ENCODE data around the gene STUB1.

DNA sequence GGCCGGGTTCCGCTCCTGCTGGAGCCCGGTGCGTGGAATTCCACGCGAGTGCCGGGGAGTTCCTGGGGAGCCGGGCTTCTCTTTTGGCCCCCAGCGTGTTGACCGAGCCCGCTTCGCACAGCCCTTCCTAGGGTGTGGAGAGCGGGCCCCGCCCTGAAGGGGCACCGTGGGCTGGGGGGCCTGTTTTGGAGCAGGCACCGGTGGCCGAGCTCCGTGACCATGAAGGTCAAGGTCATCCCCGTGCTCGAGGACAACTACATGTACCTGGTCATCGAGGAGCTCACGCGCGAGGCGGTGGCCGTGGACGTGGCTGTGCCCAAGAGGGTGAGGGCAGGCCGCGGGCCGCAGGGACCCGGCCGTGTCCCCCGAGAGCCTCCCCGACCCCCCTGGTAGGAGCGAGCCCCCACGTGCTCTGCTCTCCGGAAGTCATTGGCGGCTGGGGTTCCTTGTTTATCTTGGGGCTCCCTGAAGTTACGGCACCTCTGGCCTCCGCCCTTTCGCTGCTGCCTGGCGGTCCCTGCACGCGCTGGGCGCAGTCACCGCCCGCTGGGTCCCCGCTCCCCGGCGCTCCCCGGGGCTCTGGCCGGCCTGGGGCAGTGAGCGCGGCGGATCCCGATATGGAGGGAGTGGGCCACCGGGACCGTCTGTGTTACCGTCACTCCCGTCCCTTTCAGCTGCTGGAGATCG is 47.2 kb downstream of the STUB1 start:
- TF ChIP-seq, protein P1, sequence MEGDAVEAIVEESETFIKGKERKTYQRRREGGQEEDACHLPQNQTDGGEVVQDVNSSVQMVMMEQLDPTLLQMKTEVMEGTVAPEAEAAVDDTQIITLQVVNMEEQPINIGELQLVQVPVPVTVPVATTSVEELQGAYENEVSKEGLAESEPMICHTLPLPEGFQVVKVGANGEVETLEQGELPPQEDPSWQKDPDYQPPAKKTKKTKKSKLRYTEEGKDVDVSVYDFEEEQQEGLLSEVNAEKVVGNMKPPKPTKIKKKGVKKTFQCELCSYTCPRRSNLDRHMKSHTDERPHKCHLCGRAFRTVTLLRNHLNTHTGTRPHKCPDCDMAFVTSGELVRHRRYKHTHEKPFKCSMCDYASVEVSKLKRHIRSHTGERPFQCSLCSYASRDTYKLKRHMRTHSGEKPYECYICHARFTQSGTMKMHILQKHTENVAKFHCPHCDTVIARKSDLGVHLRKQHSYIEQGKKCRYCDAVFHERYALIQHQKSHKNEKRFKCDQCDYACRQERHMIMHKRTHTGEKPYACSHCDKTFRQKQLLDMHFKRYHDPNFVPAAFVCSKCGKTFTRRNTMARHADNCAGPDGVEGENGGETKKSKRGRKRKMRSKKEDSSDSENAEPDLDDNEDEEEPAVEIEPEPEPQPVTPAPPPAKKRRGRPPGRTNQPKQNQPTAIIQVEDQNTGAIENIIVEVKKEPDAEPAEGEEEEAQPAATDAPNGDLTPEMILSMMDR (IDR thresholded peaks at IDR 0.05; ENCODE audit: borderline replicate concordance, extremely low read depth, low read length, poor library complexity, severe bottlenecking): no peak
- no peak for TF ChIP-seq EZH2 (IDR thresholded peaks at IDR 0.05; ENCODE audit: borderline replicate concordance, low read depth, low read length, severe bottlenecking)

Data from DND-41 (cell line).